ENCODE measurements around the gene CARD9. TPM values are rescaled to one million over a fixed set of nuclear protein-coding genes. Genes with fewer than 3 reads are reported as not detected.
A peak's percentile ranks its signal among the peaks of the same experiment; 100 is the strongest.

CARD9 gene
- total RNA-seq, 2 experiments from 2014 or later = 0.92 to 1.7 TPM

DNA sequence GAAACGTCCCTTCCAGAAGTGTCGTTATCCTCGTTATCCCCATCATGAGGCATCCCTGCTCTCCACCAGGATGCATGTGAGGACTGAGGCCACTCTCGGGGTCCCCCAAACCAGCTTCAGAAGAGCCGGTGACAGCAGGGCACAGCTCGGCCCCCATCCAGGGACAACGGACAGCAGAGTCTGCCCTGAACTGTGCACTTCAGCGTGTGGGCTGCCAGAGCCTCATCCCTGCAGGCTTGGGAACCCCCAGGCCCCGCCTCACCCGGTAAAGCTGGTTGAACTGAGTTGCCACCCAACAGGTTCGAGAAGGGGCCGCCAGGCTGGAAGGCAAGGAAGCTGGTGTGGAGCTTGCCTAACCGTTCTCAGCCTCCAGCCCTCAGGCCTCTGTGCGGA, 710 bp upstream of the CARD9 start:
- intact Hi-C loops (cut with micrococcal nuclease; ENCODE audit: unreplicated experiment) = no loop called here
- Histone ChIP-seq H3K27ac (ENCODE audit: low read depth, low read length, poor library complexity, severe bottlenecking) (no peak overlapping the region), H4K20me1 (ENCODE audit: insufficient read depth, low read length) (no peaks in the 10 kb centered on the region; the same call in 1 of the 2 replicates), H2AFZ (ENCODE audit: low read length) (no peak overlapping the region), H3K4me3 (ENCODE audit: low read depth, low read length, poor library complexity, severe bottlenecking) (no peak overlapping the region), H3K79me2 (ENCODE audit: insufficient read depth, low read depth, low read length) (no peaks in the 10 kb centered on the region), H3K9me2 (ENCODE audit: insufficient read depth, low read length) (no peaks in the 10 kb centered on the region), H3K36me3 (ENCODE audit: insufficient read depth, low read length) (peaks cover 44% of the 10 kb centered on the region), H3K9me3 (ENCODE audit: low read length) (no peaks in the 10 kb centered on the region), H3K4me1 (ENCODE audit: insufficient read depth, low read length, poor library complexity, severe bottlenecking) (no peaks in the 10 kb centered on the region), H3K4me2 (ENCODE audit: low read length) (no peak overlapping the region)
- no TSS peak for BruUV-seq (replicated peaks)
- no peak for DNase-seq (ENCODE audit: low spot score)
- ChIA-PET CTCF (ENCODE audit: unreplicated experiment) (no interaction called here), POLR2A (no interaction called here)
- TF ChIP-seq EZH2phosphoT487 (IDR thresholded peaks at IDR 0.05; ENCODE audit: borderline replicate concordance, low read depth, low read length) = no peak
- TF ChIP-seq, protein P1, sequence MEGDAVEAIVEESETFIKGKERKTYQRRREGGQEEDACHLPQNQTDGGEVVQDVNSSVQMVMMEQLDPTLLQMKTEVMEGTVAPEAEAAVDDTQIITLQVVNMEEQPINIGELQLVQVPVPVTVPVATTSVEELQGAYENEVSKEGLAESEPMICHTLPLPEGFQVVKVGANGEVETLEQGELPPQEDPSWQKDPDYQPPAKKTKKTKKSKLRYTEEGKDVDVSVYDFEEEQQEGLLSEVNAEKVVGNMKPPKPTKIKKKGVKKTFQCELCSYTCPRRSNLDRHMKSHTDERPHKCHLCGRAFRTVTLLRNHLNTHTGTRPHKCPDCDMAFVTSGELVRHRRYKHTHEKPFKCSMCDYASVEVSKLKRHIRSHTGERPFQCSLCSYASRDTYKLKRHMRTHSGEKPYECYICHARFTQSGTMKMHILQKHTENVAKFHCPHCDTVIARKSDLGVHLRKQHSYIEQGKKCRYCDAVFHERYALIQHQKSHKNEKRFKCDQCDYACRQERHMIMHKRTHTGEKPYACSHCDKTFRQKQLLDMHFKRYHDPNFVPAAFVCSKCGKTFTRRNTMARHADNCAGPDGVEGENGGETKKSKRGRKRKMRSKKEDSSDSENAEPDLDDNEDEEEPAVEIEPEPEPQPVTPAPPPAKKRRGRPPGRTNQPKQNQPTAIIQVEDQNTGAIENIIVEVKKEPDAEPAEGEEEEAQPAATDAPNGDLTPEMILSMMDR (conservative IDR thresholded peaks at IDR 0.05; ENCODE audit: low read length) = no peak

DNA sequence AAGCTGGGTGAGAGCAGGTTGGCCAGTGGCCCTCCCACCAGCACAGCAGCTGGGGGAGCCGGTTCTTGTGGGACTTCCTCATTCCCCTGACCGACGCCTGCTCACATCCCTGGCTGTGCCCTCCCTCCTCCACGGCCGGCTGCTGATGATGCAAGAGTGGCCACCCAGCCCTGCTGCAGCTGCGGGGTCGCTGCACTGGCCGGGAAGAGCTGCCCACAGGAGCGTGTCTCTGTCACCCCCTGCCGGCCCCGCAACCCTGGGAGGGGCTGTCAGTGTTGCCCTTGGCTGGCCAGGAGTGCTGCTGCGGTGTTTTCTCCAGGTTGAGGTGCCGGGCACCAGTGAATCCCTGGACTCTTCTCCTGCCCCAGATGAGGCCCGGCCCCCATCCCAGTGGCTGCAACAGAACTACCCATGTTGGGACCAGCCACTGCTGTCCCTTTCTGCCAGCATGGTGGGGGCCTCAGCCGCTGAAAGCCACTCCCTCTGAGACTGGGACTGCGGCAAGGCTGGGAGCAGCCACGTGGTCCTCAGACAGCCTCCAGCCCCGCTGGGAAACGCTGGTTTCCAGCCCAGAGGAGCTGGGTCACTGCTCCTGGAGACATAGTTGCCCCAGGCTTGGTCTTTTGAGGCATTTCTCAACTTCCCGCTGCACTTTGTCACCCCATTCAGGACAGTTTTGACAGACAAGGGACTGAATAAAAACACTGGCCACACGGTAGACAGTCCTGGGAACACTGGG, 739 bp downstream of the CARD9 start:
- Histone ChIP-seq H3K79me2 (ENCODE audit: insufficient read depth, low read depth, low read length) (no peaks in the 10 kb centered on the region), H3K9me2 (ENCODE audit: insufficient read depth, low read length) (no peaks in the 10 kb centered on the region), H3K4me3 (ENCODE audit: low read depth, low read length, poor library complexity, severe bottlenecking) (no peak overlapping the region), H3K4me1 (ENCODE audit: insufficient read depth, low read length, poor library complexity, severe bottlenecking) (no peaks in the 10 kb centered on the region), H3K36me3 (ENCODE audit: insufficient read depth, low read length) (peaks cover 30% of the 10 kb centered on the region; the same call in 1 of the 2 replicates), H4K20me1 (ENCODE audit: insufficient read depth, low read length) (no peaks in the 10 kb centered on the region; the same call in 1 of the 2 replicates), H3K27ac (ENCODE audit: low read depth, low read length, poor library complexity, severe bottlenecking) (no peak overlapping the region), H3K9me3 (ENCODE audit: low read length) (no peaks in the 10 kb centered on the region), H3K4me2 (ENCODE audit: low read length) (no peak overlapping the region), H2AFZ (ENCODE audit: low read length) (no peak overlapping the region)
- CTCF ChIA-PET (ENCODE audit: unreplicated experiment) = no interaction called here
- no peak for TF ChIP-seq EZH2phosphoT487 (IDR thresholded peaks at IDR 0.05; ENCODE audit: borderline replicate concordance, low read depth, low read length)
- TF ChIP-seq, protein P1 (conservative IDR thresholded peaks at IDR 0.05; ENCODE audit: low read length) = no peak
- no TSS peak for BruUV-seq (replicated peaks)
- intact Hi-C loops (cut with micrococcal nuclease; ENCODE audit: unreplicated experiment) = no loop called here
- POLR2A ChIA-PET = interaction anchor here (0.5 kb wide), 1 partner anchor 183 kb away, joined by 5 read pairs; no protein-coding TSS in a partner anchor
- DNase-seq (ENCODE audit: low spot score) = peak; percentile 19

DNA sequence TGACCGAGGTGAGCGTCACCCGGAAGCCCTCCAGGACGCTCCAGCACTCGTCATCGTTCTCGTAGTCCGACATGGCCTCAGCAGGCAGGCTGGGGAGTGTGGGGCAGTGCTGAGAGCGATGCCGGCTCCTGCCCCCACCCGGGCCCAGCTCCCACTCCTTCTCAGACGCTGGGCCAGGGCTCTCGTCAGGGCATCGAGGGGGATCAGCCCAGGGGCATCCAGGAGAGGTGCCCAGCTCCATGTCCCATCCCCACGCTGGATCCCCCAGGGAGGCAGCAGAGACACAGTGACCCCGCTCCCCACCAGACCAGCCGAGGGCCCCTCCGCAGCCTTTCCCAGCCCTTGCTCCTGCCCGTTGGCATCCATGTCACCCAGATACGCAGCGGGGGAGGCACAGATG, 1.5 kb downstream of the CARD9 start:
- H3K27ac ChIP-seq (ENCODE audit: low read depth, low read length, poor library complexity, severe bottlenecking) = no peak overlapping the region
- POLR2A ChIA-PET = interaction anchor here (0.5 kb wide), 1 partner anchor 184 kb away, joined by 5 read pairs; no protein-coding TSS in a partner anchor
- peaks cover 23% of the 10 kb centered on the region; the same call in 1 of the 2 replicates for H3K36me3 ChIP-seq (ENCODE audit: insufficient read depth, low read length)
- no peak for TF ChIP-seq EZH2phosphoT487 (IDR thresholded peaks at IDR 0.05; ENCODE audit: borderline replicate concordance, low read depth, low read length)
- TF ChIP-seq, protein P1 (conservative IDR thresholded peaks at IDR 0.05; ENCODE audit: low read length) = no peak
- no peak overlapping the region for H2AFZ ChIP-seq (ENCODE audit: low read length)
- DNase-seq (ENCODE audit: low spot score) = no peak
- H4K20me1 ChIP-seq (ENCODE audit: insufficient read depth, low read length) = no peaks in the 10 kb centered on the region; the same call in 1 of the 2 replicates
- intact Hi-C loops (cut with micrococcal nuclease; ENCODE audit: unreplicated experiment) = no loop called here
- no TSS peak for BruUV-seq (replicated peaks)
- H3K9me3 ChIP-seq (ENCODE audit: low read length) = no peaks in the 10 kb centered on the region
- CTCF ChIA-PET (ENCODE audit: unreplicated experiment) = no interaction called here
- no peak overlapping the region for H3K4me2 ChIP-seq (ENCODE audit: low read length)
- H3K79me2 ChIP-seq (ENCODE audit: insufficient read depth, low read depth, low read length) = no peaks in the 10 kb centered on the region
- no peak overlapping the region for H3K4me3 ChIP-seq (ENCODE audit: low read depth, low read length, poor library complexity, severe bottlenecking)
- no peaks in the 10 kb centered on the region for H3K4me1 ChIP-seq (ENCODE audit: insufficient read depth, low read length, poor library complexity, severe bottlenecking)
- no peaks in the 10 kb centered on the region for H3K9me2 ChIP-seq (ENCODE audit: insufficient read depth, low read length)

All from OCI-LY7 (cell line).